Kidney (tissue), 22 donors: ENCODE data around the gene OR52E1. TPM values are rescaled to one million over a fixed set of nuclear protein-coding genes. Genes with fewer than 3 reads are reported as not detected.

Source experiments
- DNase-seq, 5 donors: peaks; one replicate each; pipeline ENCODE4 v3.0.0-alpha.2; 2013 to 2020
- FAIRE-seq: peaks from 2 replicates; lab custom pipeline; 2012; peaks lifted over from hg19 to GRCh38; lab: Jason Lieb, UNC
- H3K27ac ChIP-seq, 2 donors: one replicate each; pipeline ENCODE4 v1.7.0; 2013; ENCODE audit warnings: low read depth in 2 of 2, low read length in 2 of 2, inconsistent platforms in 1 of 2
- H3K27me3 ChIP-seq: one replicate; pipeline ENCODE4 v1.7.1; 2013; ENCODE audit warnings: low read length, inconsistent platforms; ENCODE audit not compliant: control insufficient read depth, insufficient read depth
- H3K36me3 ChIP-seq, 3 donors: one replicate each; pipeline versions ENCODE4 v1.7.0 to v1.7.1; 2013; ENCODE audit warnings: low read length in 3 of 3, control low read depth in 1 of 3, inconsistent platforms in 1 of 3; ENCODE audit not compliant: insufficient read depth in 3 of 3, control insufficient read depth in 2 of 3
- H3K4me1 ChIP-seq, 3 donors: one replicate each; pipeline versions ENCODE4 v1.7.0 to v1.7.1; 2013; ENCODE audit warnings: low read length in 3 of 3, inconsistent platforms in 1 of 3, low read depth in 1 of 3; ENCODE audit not compliant: control insufficient read depth in 2 of 3, insufficient read depth in 2 of 3
- H3K4me3 ChIP-seq, 3 donors: one replicate each; pipeline versions ENCODE4 v1.7.0 to v1.8.1; 2013; ENCODE audit warnings: low read length in 3 of 3, control low read depth in 1 of 3, inconsistent platforms in 1 of 3
- H3K9ac ChIP-seq, 3 donors: one replicate each; pipeline versions ENCODE4 v1.7.0 to v1.7.1; 2013; ENCODE audit warnings: low read length in 3 of 3, control low read depth in 1 of 3, inconsistent platforms in 1 of 3
- H3K9me3 ChIP-seq, 3 donors: one replicate each; pipeline versions ENCODE4 v1.7.0 to v1.7.1; 2013; ENCODE audit warnings: low read length in 3 of 3, control low read depth in 1 of 3, inconsistent platforms in 1 of 3; ENCODE audit not compliant: control insufficient read depth in 2 of 3, insufficient read depth in 1 of 3
- CTCF ChIP-seq: IDR thresholded peaks from 3 replicates; pipeline ENCODE4 v1.5.1; 2012; ENCODE audit warnings: mild to moderate bottlenecking, moderate library complexity, borderline replicate concordance; ENCODE audit not compliant: insufficient read depth; ENCODE audit errors: extremely low read depth
- intact Hi-C: fragments of 100-400 bp; cut with DNase I; formaldehyde crosslinking; loops from one replicate; pipeline ENCODE4 v1.11.1; 2022
- long read RNA-seq, 10 donors: library from polyadenylated mRNA in 1 of 10; unstranded in 1 of 10; transcript quantifications; one replicate each; pipeline ENCODE4 v2.0.0 and lab custom pipeline, GENCODE V29; 2021 to 2026
- polyA plus RNA-seq: library from polyadenylated mRNA; stranded (reverse); fragments of 350-450 nt; fragmentation: Illumina TruSeq; extraction: RNeasy Lipid Tissue Mini Kit (QIAGEN cat#74804); gene quantifications from one replicate; pipeline ENCODE4 v1.2.3, GENCODE V29; 2014; ENCODE audit warnings: low read depth, low replicate concordance; ENCODE audit not compliant: insufficient read depth
- total RNA-seq: library from RNA; stranded (reverse); fragmentation: NEBNext Ultra II Directional; extraction: Animal tissue kit (Norgen Biotek cat#: 25700); gene quantifications from one replicate; pipeline ENCODE4 v1.2.1, GENCODE V29; 2021
- donor health status: control.
- donor health status: control.
- donor health status: control.
- donor health status: control.
- donor health status: control.
- donor health status: DM: yes; HTN: yes; CAD: no.
- donor health status: Normal renal cell carcinoma (clear cell type).

OR52E1 gene
- total RNA-seq (not detected), polyA plus RNA-seq (not detected)
- long read RNA-seq, donor 1 = 0 reads
- long read RNA-seq, donor 2 = 0 reads
- long read RNA-seq, donor 3 = 0 reads
- long read RNA-seq, donor 4 = 0 reads
- long read RNA-seq, donor 5 = 0 reads
- long read RNA-seq, donor 6 = 0 reads
- long read RNA-seq, donor 7 = 0 reads
- long read RNA-seq, donor 8 = 0 reads
- long read RNA-seq, donor 9 = 0 reads
- long read RNA-seq, donor 10 = 0 reads

GRCh38 chr11:5069272-5069671 is at the start of gene OR52E1:
TSS of gene OR52E1 (plus strand) at chr11:5069572.
- DNase-seq (no peak), FAIRE-seq (no peak)
- H3K4me1 ChIP-seq = no peaks in the 10 kb centered on the region
- H3K9me3 ChIP-seq = no peaks in the 10 kb centered on the region
- intact Hi-C loops = no loop called here
- TF ChIP-seq CTCF = no peak
- no peaks in the 10 kb centered on the region for H3K36me3 ChIP-seq
- H3K9ac ChIP-seq = no peak within 1 kb of the TSS
- H3K27ac ChIP-seq = no peak within 1 kb of the TSS
- H3K27me3 ChIP-seq = no peaks in the 10 kb centered on the region
- H3K4me3 ChIP-seq = no peak within 1 kb of the TSS

GRCh38 chr11:5021996-5022395 is 47.4 kb upstream of the OR52E1 start:
- H3K4me3 ChIP-seq = no peak overlapping the region
- no peak for DNase-seq
- H3K4me1 ChIP-seq = no peaks in the 10 kb centered on the region
- TF ChIP-seq CTCF = no peak
- H3K36me3 ChIP-seq = no peaks in the 10 kb centered on the region
- H3K27ac ChIP-seq = no peak overlapping the region
- intact Hi-C loops = no loop called here
- no peaks in the 10 kb centered on the region for H3K27me3 ChIP-seq
- peaks cover 0 to 5% (median 0%) of the 10 kb centered on the region in 3 donors for H3K9me3 ChIP-seq
- no peak for FAIRE-seq
- H3K9ac ChIP-seq = no peak overlapping the region

- Histone ChIP-seq H3K27ac (no peak overlapping the region), H3K4me1 (no peaks in the 10 kb centered on the region), H3K36me3 (no peaks in the 10 kb centered on the region), H3K9ac (no peak overlapping the region), H3K9me3 (no peaks in the 10 kb centered on the region), H3K27me3 (no peaks in the 10 kb centered on the region), H3K4me3 (no peak overlapping the region)
- intact Hi-C loops = no loop called here
- FAIRE-seq (no peak), DNase-seq (no peak)
- no peak for TF ChIP-seq CTCF
Observed at GRCh38 chr11:5036669-5037068, 32.7 kb upstream of the OR52E1 start.

GRCh38 chr11:5037926-5038325 is 31.4 kb upstream of the OR52E1 start:
- FAIRE-seq = no peak
- no peaks in the 10 kb centered on the region for H3K4me1 ChIP-seq
- TF ChIP-seq CTCF = no peak
- no peaks in the 10 kb centered on the region for H3K36me3 ChIP-seq
- no peaks in the 10 kb centered on the region for H3K9me3 ChIP-seq
- no peak overlapping the region for H3K9ac ChIP-seq
- DNase-seq = no peak
- no peaks in the 10 kb centered on the region for H3K27me3 ChIP-seq
- intact Hi-C loops = no loop called here
- H3K4me3 ChIP-seq = no peak overlapping the region
- no peak overlapping the region for H3K27ac ChIP-seq
